Measurements from ENCODE around the gene KCTD8. TPM values are rescaled to one million over a fixed set of nuclear protein-coding genes. Genes with fewer than 3 reads are reported as not detected.
"Not testable (repeated sequence)": the region's sequence is repeated elsewhere in the genome, so short reads cannot be mapped to it uniquely, and the experiment has no call there.

Gene KCTD8
- total RNA-seq, 1 donor = not detected

DNA sequence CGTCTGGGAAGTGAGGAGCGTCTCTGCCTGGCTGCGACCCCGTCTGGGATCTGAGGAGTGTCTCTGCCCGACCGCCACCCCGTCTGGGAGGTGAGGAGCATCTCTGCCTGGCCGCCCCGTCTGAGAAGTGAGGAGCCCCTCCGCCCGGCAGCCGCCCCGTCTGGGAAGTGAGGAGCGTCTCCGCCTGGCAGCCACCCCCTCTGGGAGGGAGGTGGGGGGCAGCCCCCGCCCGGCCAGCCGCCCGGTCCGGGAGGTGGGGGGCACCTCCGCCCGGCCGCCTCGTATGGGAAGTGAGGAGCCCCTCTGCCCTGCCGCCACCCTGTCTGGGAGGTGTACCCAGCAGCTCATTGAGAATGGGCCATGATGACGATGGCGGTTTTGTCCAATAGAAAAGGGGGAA is 280.8 kb downstream of the KCTD8 start:
- H3K9me3 ChIP-seq (ENCODE audit: low read depth, low read length); H3K4me2 ChIP-seq (ENCODE audit: insufficient read depth, low read length); H4K20me1 ChIP-seq (ENCODE audit: insufficient read depth, low read length); H3K27ac ChIP-seq (ENCODE audit: low read depth, low read length); H3K79me2 ChIP-seq (ENCODE audit: insufficient read depth, low read length); H3K27me3 ChIP-seq (ENCODE audit: insufficient read depth, low read length); H3K4me1 ChIP-seq (ENCODE audit: insufficient read depth, low read length); H3K4me3 ChIP-seq (ENCODE audit: insufficient read depth, low read length); DNase-seq (ENCODE audit: insufficient read length, low spot score, missing footprints); H3K36me3 ChIP-seq (ENCODE audit: insufficient read depth, low read length); H2AFZ ChIP-seq (ENCODE audit: low read length): not testable (repeated sequence)

GRCh38 chr4:44165938-44166337 is 282.7 kb downstream of the KCTD8 start:
- H3K36me3 ChIP-seq (ENCODE audit: insufficient read depth, low read length) = no peaks in the 10 kb centered on the region
- H2AFZ ChIP-seq (ENCODE audit: low read length) = no peak overlapping the region
- DNase-seq (ENCODE audit: insufficient read length, low spot score, missing footprints) = no peak
- H4K20me1 ChIP-seq (ENCODE audit: insufficient read depth, low read length) = no peaks in the 10 kb centered on the region
- no peaks in the 10 kb centered on the region for H3K27me3 ChIP-seq (ENCODE audit: insufficient read depth, low read length)
- H3K4me3 ChIP-seq (ENCODE audit: insufficient read depth, low read length) = no peak overlapping the region
- H3K4me2 ChIP-seq (ENCODE audit: insufficient read depth, low read length) = no peak overlapping the region
- no peaks in the 10 kb centered on the region for H3K79me2 ChIP-seq (ENCODE audit: insufficient read depth, low read length)
- H3K4me1 ChIP-seq (ENCODE audit: insufficient read depth, low read length) = no peaks in the 10 kb centered on the region
- peaks cover 2% of the 10 kb centered on the region for H3K9me3 ChIP-seq (ENCODE audit: low read depth, low read length)
- no peak overlapping the region for H3K27ac ChIP-seq (ENCODE audit: low read depth, low read length)
- TF ChIP-seq, protein P1, sequence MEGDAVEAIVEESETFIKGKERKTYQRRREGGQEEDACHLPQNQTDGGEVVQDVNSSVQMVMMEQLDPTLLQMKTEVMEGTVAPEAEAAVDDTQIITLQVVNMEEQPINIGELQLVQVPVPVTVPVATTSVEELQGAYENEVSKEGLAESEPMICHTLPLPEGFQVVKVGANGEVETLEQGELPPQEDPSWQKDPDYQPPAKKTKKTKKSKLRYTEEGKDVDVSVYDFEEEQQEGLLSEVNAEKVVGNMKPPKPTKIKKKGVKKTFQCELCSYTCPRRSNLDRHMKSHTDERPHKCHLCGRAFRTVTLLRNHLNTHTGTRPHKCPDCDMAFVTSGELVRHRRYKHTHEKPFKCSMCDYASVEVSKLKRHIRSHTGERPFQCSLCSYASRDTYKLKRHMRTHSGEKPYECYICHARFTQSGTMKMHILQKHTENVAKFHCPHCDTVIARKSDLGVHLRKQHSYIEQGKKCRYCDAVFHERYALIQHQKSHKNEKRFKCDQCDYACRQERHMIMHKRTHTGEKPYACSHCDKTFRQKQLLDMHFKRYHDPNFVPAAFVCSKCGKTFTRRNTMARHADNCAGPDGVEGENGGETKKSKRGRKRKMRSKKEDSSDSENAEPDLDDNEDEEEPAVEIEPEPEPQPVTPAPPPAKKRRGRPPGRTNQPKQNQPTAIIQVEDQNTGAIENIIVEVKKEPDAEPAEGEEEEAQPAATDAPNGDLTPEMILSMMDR (IDR thresholded peaks at IDR 0.05; ENCODE audit: extremely low read depth, low read depth, low read length) = no peak

DNA sequence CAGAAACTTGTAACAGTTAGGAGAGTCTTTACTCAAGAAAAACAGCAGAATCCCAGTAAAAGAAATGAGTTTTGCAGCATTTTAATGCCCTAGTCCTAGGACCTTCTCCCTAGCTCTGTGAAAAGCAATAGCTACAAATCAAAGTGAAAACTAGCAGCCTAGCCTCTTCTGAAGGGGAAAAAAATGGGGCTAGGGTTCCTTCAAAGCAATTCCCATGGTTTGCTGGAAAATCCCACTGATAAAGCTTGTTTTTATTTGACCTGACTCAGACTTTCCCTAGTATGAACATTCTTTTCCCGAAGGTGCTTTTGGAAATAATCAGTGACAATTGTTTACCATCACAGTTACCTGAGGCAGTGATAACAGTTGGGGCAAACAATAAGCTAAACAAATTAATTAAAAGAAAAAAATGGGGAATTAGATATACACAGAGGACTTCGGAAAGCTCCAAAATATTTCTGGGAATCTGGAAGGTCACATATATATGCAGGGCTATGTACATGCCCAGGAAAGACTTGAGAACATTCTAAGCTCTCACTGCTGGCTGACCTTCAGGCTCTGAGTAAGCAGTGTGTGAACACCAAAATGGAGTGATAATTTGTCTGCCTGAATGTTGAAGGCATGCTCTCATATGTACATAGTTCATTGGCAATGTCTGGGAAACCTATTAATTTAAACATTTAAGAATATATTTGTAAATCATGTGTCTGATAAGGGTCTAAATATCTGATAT is 285.9 kb downstream of the KCTD8 start:
- TF ChIP-seq, protein P1 (IDR thresholded peaks at IDR 0.05; ENCODE audit: extremely low read depth, low read depth, low read length) = no peak
- H3K4me2 ChIP-seq (ENCODE audit: insufficient read depth, low read length) = no peak overlapping the region
- H3K9me3 ChIP-seq (ENCODE audit: low read depth, low read length) = peaks cover 2% of the 10 kb centered on the region
- H3K27ac ChIP-seq (ENCODE audit: low read depth, low read length) = no peak overlapping the region
- H2AFZ ChIP-seq (ENCODE audit: low read length) = no peak overlapping the region
- H3K4me3 ChIP-seq (ENCODE audit: insufficient read depth, low read length) = no peak overlapping the region
- no peaks in the 10 kb centered on the region for H3K36me3 ChIP-seq (ENCODE audit: insufficient read depth, low read length)
- no peak for DNase-seq (ENCODE audit: insufficient read length, low spot score, missing footprints)
- H3K27me3 ChIP-seq (ENCODE audit: insufficient read depth, low read length) = no peaks in the 10 kb centered on the region
- no peaks in the 10 kb centered on the region for H4K20me1 ChIP-seq (ENCODE audit: insufficient read depth, low read length)
- H3K4me1 ChIP-seq (ENCODE audit: insufficient read depth, low read length) = no peaks in the 10 kb centered on the region
- H3K79me2 ChIP-seq (ENCODE audit: insufficient read depth, low read length) = no peaks in the 10 kb centered on the region

DNA sequence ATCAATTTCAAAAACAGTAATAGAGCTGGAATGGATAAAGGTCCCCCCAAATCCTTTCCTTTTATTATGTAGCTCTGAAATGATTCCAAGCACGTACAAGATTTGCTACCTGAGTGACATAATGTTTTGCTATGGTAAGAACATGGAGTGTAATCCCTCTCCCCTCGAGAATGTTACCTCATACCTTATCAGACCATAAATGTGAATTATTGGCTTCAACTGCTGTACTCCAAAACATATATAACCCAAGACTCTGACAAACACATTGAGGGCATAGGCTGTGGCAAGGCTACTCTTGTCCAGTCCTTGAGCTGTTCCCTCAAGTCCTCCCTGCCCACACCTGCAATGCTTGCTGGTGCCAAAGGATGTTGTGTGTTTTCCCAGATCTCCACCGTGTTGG is 286.9 kb downstream of the KCTD8 start:
- TF ChIP-seq, protein P1 (IDR thresholded peaks at IDR 0.05; ENCODE audit: extremely low read depth, low read depth, low read length) = no peak
- no peak overlapping the region for H3K4me2 ChIP-seq (ENCODE audit: insufficient read depth, low read length)
- no peak overlapping the region for H2AFZ ChIP-seq (ENCODE audit: low read length)
- H3K79me2 ChIP-seq (ENCODE audit: insufficient read depth, low read length) = no peaks in the 10 kb centered on the region
- H3K27me3 ChIP-seq (ENCODE audit: insufficient read depth, low read length) = no peaks in the 10 kb centered on the region
- peaks cover 2% of the 10 kb centered on the region for H3K9me3 ChIP-seq (ENCODE audit: low read depth, low read length)
- DNase-seq (ENCODE audit: insufficient read length, low spot score, missing footprints) = no peak
- H3K4me3 ChIP-seq (ENCODE audit: insufficient read depth, low read length) = no peak overlapping the region
- H3K27ac ChIP-seq (ENCODE audit: low read depth, low read length) = no peak overlapping the region
- H3K4me1 ChIP-seq (ENCODE audit: insufficient read depth, low read length) = no peaks in the 10 kb centered on the region
- H4K20me1 ChIP-seq (ENCODE audit: insufficient read depth, low read length) = no peaks in the 10 kb centered on the region
- no peaks in the 10 kb centered on the region for H3K36me3 ChIP-seq (ENCODE audit: insufficient read depth, low read length)
